ENCODE results near the gene LANCL3.

LANCL3 gene

GRCh38 chrX:37712458-37712857 is 141.0 kb downstream of the LANCL3 start:
- TF ChIP-seq TAF1 (IDR thresholded peaks at IDR 0.05; ENCODE audit: borderline replicate concordance, insufficient read depth, low read length) (no peak), POLR2AphosphoS5 (IDR thresholded peaks at IDR 0.05; ENCODE audit: low read depth, low read length) (no peak), SIN3A (IDR thresholded peaks at IDR 0.05; ENCODE audit: borderline replicate concordance, insufficient read depth, low read length) (no peak), REST (IDR thresholded peaks at IDR 0.05; ENCODE audit: insufficient read depth in 1 of 2, low read depth in 2 of 2, low read length in 2 of 2) (no peak), FOXP2 (optimal IDR thresholded peaks at IDR 0.05; ENCODE audit: borderline replicate concordance, extremely low read depth, extremely low read length, insufficient read depth) (no peak)

- TF ChIP-seq SIN3A (IDR thresholded peaks at IDR 0.05; ENCODE audit: borderline replicate concordance, insufficient read depth, low read length): no peak
- TF ChIP-seq REST (IDR thresholded peaks at IDR 0.05; ENCODE audit: insufficient read depth in 1 of 2, low read depth in 2 of 2, low read length in 2 of 2): no peak
- no peak for TF ChIP-seq POLR2AphosphoS5 (IDR thresholded peaks at IDR 0.05; ENCODE audit: low read depth, low read length)
- no peak for TF ChIP-seq TAF1 (IDR thresholded peaks at IDR 0.05; ENCODE audit: borderline replicate concordance, insufficient read depth, low read length)
- no peak for TF ChIP-seq FOXP2 (optimal IDR thresholded peaks at IDR 0.05; ENCODE audit: borderline replicate concordance, extremely low read depth, extremely low read length, insufficient read depth)
These were observed 143.0 kb downstream of the LANCL3 start for GRCh38 chrX:37714479-37714878.

DNA sequence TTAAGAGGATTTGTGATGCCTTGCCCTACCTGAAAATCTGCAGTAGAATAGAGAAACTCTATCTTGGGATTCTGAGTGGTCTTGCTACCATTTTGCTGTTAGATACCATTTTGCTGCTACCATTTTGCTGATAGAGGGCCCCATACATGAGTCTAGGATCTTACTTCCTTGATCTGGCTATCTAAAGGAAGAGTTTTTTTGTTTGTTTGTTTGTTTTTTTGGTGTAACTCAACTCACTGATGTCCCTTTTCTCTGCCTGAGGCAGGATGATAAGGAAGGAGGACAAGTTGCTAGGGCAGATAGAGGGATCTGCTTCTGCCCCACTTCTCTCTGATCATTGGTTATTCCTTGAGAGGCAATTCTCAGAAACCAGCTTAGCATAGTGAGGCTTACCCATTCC is 145.1 kb downstream of the LANCL3 start:
- no peak for TF ChIP-seq POLR2AphosphoS5 (IDR thresholded peaks at IDR 0.05; ENCODE audit: low read depth, low read length)
- no peak for TF ChIP-seq FOXP2 (optimal IDR thresholded peaks at IDR 0.05; ENCODE audit: borderline replicate concordance, extremely low read depth, extremely low read length, insufficient read depth)
- TF ChIP-seq SIN3A (IDR thresholded peaks at IDR 0.05; ENCODE audit: borderline replicate concordance, insufficient read depth, low read length): no peak
- TF ChIP-seq REST (IDR thresholded peaks at IDR 0.05; ENCODE audit: insufficient read depth in 1 of 2, low read depth in 2 of 2, low read length in 2 of 2): no peak
- no peak for TF ChIP-seq TAF1 (IDR thresholded peaks at IDR 0.05; ENCODE audit: borderline replicate concordance, insufficient read depth, low read length)

DNA sequence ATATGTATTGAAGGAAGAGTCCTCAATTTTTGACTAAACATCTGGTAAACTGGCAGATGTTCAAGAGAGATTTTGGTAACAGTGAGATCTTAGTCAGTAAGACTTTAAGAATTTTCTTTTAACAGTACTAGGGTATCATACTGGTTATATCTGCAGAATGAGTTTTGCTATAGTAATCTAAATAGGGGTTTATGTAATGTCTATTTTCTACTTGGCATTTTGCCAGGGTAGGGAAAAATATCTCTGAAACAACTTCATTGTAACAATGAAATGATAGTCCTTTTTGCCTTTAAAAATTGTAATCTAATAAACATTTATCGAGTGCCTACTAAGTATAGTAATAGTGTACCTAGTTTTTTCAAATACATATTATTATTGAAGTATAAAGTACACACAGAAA is 146.2 kb downstream of the LANCL3 start:
- TF ChIP-seq POLR2AphosphoS5 (IDR thresholded peaks at IDR 0.05; ENCODE audit: low read depth, low read length): no peak
- no peak for TF ChIP-seq SIN3A (IDR thresholded peaks at IDR 0.05; ENCODE audit: borderline replicate concordance, insufficient read depth, low read length)
- no peak for TF ChIP-seq REST (IDR thresholded peaks at IDR 0.05; ENCODE audit: insufficient read depth in 1 of 2, low read depth in 2 of 2, low read length in 2 of 2)
- TF ChIP-seq TAF1 (IDR thresholded peaks at IDR 0.05; ENCODE audit: borderline replicate concordance, insufficient read depth, low read length): no peak
- TF ChIP-seq FOXP2 (optimal IDR thresholded peaks at IDR 0.05; ENCODE audit: borderline replicate concordance, extremely low read depth, extremely low read length, insufficient read depth): no peak

GRCh38 chrX:37722595-37722994 is 151.1 kb downstream of the LANCL3 start:
- no peak for TF ChIP-seq POLR2AphosphoS5 (IDR thresholded peaks at IDR 0.05; ENCODE audit: low read depth, low read length)
- TF ChIP-seq TAF1 (IDR thresholded peaks at IDR 0.05; ENCODE audit: borderline replicate concordance, insufficient read depth, low read length): no peak
